SK-MEL-5 (cell line): ENCODE measurements around the gene PROKR2. TPM values are rescaled to one million over a fixed set of nuclear protein-coding genes. Genes with fewer than 3 reads are reported as not detected.
A peak's percentile ranks its signal among the peaks of the same experiment; 100 is the strongest.

Experiments used
- DNase-seq: peaks from one replicate; pipeline ENCODE4 v3.0.0-alpha.2; 2016; ENCODE audit warnings: low read depth, low spot score
- in situ Hi-C: cut with HindIII; loops from 2 replicates; pipeline ENCODE4 v1.10.0; 2016; ENCODE audit warnings: low sequenced_read_pairs, high pct_unique_total_duplicates, low pct_unique_long_range_greater_than_20kb
- polyA plus RNA-seq, 2 experiments: library from polyadenylated mRNA; depleted of rRNA; stranded (reverse); fragments of >200 nt; gene quantifications; 2 replicates each; pipeline ENCODE4 v1.2.3, GENCODE V29; 2015
- total RNA-seq: library from RNA; depleted of rRNA; stranded (reverse); fragments of >200 nt; shearing (Covaris generic); gene quantifications from 2 replicates; pipeline ENCODE4 v1.2.3, GENCODE V29; 2014; rRNA removed

Gene PROKR2
- not detected in 2 replicates for total RNA-seq
- polyA plus RNA-seq (2015; cell fraction: cytosol; rRNA removed) = not detected in 2 replicates
- polyA plus RNA-seq (2015; cell fraction: nucleus; rRNA removed) = not detected in 2 replicates

DNA sequence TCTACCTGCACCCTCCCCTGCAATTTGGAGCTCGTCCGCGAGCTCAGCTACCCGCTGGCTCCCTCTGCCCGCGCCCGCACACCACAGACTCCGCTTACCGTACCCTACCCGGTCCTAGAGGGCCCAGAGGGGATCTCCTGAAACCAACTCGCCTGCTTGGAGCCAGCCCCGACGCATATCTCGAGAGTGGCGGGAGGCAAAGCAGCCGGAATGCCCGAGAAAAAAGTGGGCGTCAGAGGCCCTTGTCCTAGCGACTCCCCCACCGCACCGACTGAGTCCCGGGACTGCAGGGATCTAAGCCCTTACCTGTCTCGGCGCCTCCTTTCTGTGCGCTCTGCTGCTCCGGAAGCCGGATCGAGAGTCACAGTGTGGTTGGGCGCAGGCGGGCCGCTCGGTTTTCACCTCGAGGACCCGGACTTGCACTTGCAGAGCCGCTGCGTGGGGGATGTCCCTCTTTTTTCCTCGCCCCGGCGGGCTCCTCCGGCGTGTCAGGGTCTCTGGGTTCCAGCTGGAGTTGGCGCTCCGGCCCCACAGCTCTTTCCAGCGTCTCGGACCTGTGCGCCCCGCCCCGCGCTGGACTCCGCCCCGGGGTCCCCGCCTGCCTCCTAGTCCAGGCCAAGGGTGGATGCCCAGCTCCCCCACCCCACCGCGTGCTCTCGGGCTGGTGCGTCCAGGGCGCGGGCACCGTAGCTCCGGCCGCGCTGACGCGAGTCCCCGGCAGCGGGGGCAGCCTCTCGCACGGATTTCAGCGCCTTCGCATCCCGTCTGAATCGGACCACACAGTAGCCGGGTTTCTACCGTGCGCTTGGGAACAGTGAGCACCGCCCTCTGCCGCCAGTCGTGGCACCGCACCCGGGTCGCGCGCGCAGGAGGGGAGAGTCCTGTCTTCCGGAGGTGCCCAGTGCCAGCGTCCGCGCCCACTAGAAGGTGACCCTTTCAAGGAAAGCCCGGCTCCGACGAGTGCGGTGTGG lies at the start of gene PROKR2:
PROKR2 (minus strand) TSS at position 767 of the 971 bp plus-strand sequence. CDS start 2,585 bp downstream, outside the sequence.
- peak; percentile 13 for DNase-seq
- in situ Hi-C loops = no loop called here

- in situ Hi-C loops = no loop called here
- DNase-seq = no peak
Measured at GRCh38 chr20:5364997-5365597, 48.3 kb upstream of the PROKR2 start.

DNA sequence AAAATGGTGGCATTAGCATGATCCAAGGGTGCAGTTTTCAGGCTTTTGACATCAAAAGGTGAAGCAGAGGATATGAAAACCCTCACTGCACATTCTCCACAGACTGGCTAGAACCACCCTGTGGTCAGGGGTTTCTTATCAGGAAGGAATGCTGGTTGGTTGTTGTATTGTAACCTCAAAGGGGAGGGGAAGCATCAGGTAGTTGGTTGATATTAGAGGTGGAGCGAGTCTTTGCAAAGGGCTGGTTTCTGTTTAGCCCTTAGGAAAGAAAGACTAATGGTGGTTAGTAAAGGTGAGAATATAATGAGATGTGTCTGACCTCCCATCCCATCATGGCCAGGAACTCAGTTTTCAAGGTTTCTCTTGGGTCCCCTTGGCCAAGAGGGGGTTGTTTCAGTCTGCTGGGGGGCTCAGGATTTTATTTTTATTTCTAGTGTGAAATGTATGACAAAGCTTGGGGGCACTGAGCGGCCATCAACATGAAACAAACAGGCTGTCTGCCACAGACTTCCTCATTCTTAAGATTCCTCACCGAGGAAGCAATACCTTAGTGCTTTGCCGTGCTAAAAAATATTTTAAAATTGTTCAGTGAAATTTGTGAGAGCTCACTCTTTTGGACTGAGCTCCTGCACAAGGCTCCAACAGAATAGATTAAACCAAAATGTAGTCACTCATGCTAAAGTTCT lies 47.5 kb upstream of the PROKR2 start:
- DNase-seq = no peak
- in situ Hi-C loops = no loop called here

DNA sequence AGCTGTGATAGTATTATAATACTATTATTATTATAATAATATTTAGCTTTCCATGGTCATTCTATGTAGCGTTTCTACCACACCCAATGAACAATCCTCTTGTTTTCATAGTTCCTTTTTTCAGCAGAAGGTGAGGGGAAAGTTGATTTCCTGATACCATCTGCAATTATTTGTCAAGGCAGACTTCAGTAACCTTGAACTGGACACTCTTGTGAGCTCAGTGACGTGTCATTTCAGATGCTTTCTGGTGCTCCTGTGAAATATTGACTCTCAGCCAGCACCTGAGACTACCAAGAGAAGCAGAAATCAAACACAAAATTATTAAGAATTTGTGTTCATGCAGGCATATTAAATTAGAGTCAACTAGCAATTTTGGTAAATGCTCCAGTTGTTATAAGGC lies 46.0 kb upstream of the PROKR2 start:
- in situ Hi-C loops = no loop called here
- DNase-seq = no peak

GRCh38 chr20:5361176-5361575 lies 44.4 kb upstream of the PROKR2 start:
- in situ Hi-C loops = no loop called here
- DNase-seq = no peak

GRCh38 chr20:5357946-5358345 lies 41.2 kb upstream of the PROKR2 start:
- in situ Hi-C loops = no loop called here

DNA sequence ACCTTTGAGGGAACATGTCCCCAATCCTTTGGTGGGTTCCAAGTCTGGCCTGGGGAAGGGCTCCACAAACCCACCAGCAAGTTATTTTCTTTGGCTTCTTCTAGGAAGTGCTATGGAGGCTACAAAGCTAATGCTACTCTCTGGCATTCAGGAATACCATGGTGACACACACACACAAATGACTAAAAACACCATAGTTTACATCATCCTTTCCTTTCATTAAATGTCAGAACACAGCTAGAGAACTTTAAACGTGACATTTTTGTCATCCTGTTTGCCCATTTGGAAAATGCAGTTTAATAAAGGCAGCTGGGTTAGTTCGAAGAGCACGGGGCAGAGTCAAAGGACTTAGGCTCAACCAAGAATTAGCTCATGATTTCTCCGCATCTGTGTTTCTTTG lies 40.2 kb upstream of the PROKR2 start:
- in situ Hi-C loops = no loop called here
- DNase-seq = no peak

More at GRCh38 chr20:5357946-5358345, 41.2 kb upstream of the PROKR2 start:
- no peak for DNase-seq

DNA sequence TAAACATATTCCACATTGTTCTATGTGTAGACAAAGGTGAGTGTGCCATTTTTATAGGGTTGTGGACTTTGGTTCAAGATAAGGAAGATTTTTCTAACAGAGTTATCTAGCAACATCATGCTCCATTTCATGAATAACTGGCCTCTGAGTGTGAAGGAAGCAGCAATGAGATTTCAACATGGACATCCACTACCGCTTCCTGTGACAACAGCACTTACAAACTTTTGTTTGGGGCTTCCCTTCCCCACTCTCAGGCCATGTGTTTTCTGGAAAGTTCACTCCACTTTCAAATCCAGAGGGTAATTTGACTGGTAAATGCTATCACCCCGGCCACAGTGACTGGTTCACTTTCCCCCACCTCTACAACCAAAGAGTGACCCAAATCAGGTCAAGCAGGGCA lies 38.1 kb upstream of the PROKR2 start:
- DNase-seq = no peak
- in situ Hi-C loops = no loop called here

- in situ Hi-C loops = no loop called here
- DNase-seq = no peak
Measured at GRCh38 chr20:5353624-5354496, 37.1 kb upstream of the PROKR2 start.

DNA sequence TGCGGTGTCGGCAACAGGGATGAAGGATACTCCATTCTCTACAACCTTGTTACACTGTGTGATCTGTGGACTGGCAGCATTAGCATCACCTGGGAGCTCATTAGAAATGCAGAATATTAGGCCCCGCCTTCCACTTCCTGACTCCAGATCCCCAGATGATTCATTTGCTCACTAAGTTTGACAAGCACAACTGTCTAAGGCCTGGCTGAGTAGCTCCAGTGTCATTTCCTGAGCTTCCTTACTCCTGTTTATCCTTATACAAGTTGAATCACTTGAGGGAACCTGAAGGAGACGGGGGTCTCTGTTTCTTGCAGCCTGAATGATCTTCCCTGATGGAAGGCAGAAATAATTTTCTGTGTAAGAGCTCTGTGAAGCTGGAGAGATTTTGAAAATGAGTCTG lies 32.7 kb upstream of the PROKR2 start:
- DNase-seq = no peak

DNA sequence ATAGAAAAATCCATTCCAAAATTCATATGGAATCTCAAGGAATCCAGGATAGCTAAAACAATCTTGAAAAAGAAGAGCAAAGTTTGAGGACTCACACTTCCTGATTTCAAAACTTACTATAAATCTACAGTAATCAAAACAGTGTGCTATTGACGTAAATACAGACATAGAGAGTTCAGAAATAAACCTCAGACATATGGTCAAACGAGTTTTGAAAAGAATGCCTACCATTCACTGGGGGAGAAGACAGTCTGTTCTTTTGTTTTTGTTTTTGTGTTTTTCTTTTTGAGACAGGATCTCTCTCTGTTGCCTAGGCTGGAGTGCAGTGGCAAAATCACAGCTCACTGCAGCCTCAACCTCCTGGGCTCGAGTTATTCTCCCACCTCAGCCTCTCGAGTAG lies 25.3 kb upstream of the PROKR2 start:
- in situ Hi-C loops = no loop called here
- DNase-seq = peak; percentile 91

More for the DNA sequence above, 32.7 kb upstream of the PROKR2 start:
- in situ Hi-C loops = no loop called here

- in situ Hi-C loops = no loop called here
- no peak for DNase-seq
Measured at GRCh38 chr20:5331340-5331739, 14.6 kb upstream of the PROKR2 start.

- in situ Hi-C loops = no loop called here
Measured at GRCh38 chr20:5328268-5328667, 11.5 kb upstream of the PROKR2 start.

DNA sequence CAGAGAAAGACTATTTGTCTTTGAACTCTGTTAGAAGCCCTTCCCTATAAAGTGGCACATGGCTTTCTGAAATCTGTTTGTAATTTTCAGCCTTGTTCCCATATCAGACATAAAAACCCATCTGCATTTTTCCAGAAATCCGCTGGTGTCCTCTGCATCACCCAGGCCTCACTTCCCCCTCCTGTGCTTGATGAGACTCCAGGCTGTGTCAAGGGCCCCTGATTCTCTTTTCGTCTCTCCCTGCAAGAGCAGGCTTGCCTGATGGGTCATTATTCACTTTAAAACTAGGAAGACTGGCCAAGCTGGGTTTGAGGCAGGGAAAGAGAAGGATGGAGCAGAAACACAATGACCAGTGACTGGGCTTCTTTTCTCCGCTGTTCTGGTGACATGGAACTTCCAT lies 10.6 kb upstream of the PROKR2 start:
- DNase-seq = no peak
- in situ Hi-C loops = no loop called here

More at GRCh38 chr20:5328268-5328667, 11.5 kb upstream of the PROKR2 start:
- DNase-seq = no peak

DNA sequence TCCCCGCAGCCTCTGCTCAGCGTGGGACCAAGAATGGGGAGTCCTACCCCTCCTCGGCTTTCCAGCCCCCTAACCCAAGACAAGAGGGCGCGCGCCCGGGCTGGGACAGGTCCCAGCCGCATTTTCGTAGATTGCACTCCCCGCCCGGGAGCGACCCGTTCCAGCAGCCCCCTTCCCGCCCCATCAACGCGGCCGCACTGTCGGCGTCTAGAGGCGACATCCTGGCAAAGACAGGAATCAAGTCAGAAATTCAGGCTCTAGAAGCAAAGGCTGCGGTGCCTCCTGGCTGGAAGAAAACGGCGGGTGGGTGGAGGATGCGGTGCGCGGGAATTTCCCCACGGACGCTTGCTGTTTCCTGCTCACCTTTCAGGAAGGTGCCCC lies 957 bp downstream of the PROKR2 start:
- DNase-seq = no peak
- in situ Hi-C loops = no loop called here

DNA sequence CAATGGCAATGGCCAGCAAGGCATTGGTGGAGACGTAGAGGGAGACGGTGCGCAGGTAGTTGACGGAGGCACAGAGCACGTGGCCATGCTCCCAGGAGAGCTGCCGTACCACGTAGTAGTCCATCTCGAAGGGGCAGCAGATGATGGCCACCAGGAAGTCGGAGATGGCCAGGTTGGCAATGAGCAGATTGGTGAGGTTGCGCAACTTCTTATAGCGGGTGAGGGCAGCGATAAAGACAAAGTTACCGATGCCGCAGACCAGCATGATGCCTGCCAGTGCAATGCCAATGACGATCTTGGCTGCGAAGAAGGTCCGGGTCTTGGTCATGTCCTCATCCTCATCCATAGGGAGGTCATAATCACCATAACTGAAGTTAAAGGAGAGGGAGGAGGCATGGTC lies 2.8 kb downstream of the PROKR2 start:
- in situ Hi-C loops = no loop called here
- no peak for DNase-seq

- in situ Hi-C loops = no loop called here
- no peak for DNase-seq
Measured at GRCh38 chr20:5312518-5312917, 4.2 kb downstream of the PROKR2 start.
